ENCODE results near the gene POC1B.

The POC1B gene

DNA sequence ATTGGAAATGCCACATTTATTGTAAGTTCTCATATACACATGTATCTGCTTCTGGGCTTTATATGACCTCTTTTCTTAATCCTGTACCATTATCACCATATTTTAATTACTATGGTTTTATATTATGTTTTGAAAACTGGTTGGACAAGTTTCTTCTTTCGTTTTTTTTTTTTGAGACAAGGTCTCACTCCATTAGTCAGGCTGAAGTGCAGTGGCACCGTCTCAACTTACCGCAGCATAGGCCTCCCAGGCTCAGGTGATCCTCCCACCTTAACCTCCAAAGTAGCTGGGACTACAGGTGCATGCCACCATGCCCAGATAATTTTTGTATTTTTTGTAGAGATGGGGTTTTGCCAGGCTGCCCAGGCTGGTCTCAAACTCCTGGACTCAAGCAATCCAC, 45.9 kb downstream of the POC1B start:
- no peak for DNase-seq (ENCODE audit: extremely low read depth, low read depth)
- TF ChIP-seq, protein P1, sequence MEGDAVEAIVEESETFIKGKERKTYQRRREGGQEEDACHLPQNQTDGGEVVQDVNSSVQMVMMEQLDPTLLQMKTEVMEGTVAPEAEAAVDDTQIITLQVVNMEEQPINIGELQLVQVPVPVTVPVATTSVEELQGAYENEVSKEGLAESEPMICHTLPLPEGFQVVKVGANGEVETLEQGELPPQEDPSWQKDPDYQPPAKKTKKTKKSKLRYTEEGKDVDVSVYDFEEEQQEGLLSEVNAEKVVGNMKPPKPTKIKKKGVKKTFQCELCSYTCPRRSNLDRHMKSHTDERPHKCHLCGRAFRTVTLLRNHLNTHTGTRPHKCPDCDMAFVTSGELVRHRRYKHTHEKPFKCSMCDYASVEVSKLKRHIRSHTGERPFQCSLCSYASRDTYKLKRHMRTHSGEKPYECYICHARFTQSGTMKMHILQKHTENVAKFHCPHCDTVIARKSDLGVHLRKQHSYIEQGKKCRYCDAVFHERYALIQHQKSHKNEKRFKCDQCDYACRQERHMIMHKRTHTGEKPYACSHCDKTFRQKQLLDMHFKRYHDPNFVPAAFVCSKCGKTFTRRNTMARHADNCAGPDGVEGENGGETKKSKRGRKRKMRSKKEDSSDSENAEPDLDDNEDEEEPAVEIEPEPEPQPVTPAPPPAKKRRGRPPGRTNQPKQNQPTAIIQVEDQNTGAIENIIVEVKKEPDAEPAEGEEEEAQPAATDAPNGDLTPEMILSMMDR (IDR thresholded peaks at IDR 0.05; ENCODE audit: low read depth, low read length), result no peak

DNA sequence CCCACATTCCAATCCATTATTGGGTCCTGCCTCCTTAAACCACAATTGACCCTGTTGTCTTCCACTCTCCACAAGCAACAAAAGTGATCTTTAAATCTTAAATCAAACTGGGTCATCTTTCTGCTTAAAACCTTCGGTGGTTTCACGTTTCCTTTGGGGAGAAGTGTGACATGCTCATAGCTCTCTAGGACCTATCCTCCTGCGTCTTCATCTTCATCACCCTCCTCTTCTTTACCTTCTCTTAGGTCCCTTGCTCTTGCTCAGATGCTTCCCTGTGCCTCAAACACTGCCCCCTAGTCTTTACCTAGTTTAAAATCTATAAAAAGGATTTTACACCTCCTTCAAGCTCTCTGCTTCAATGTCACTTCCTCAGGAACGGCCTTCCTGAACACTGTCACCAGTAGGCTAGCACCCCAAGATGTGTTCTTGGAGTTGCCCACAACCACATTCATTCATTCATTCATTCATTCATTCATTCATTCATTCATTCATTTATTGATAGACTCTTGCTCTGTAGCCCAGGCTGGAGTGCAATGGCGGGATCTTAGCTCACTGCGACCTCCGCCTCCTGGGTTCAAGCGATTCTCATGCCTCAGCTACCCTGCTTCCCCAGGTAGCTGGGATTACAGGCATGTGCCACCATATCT, 48.1 kb downstream of the POC1B start:
- no peak for DNase-seq (ENCODE audit: extremely low read depth, low read depth)
- TF ChIP-seq, protein P1 (IDR thresholded peaks at IDR 0.05; ENCODE audit: low read depth, low read length), result no peak

DNA sequence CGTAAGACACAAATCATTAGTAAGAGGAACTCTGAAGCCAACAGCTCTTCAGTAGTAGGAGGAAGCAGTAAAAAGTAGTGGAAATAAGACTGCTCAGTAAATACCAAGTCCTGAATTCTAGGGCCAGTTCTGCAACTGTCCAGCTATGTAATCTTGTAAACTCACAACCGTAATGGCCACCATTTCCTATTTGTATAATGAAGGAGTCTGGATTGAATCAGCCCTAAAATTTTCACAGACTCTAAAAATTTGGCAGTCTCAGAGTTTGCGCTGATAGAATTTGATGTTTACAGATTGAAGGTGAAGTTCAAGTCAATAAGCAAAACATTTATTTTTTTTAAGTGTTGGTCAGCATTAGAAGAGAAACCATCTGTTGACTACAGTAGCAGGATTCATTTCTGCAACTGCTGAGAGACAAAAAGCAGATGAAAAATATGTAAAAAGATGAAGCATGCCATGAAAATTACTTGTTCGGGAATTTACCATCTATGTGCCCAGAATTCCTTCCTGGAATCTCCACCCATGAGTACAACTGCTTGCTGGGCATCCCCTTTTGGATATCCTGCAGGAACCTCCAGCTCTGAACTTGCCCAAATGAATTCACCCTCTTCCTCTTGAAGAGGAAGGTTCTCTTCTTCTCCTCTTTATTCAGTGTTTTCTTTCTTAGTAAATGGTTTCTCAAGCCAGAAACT, 48.8 kb downstream of the POC1B start:
- no peak for DNase-seq (ENCODE audit: extremely low read depth, low read depth)

DNA sequence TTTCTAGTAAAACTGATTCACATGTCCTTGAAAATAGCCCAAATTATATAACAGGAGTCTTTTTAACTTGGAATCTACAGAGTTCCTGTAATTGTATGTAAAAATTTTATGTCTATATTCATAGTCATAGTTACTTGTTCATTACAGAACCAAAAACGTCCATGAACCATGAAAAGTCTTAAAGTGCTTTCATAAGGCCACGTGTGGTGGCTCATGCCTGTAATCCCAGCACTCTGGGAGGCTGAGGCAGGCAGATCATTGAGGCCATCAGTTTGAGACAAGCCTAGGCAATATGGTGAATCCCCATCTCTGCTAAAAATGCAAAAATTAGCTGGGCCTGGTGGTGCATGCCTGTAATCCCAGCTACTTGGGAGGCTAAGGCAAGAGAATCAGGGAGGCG, 49.6 kb downstream of the POC1B start:
- no peak for DNase-seq (ENCODE audit: extremely low read depth, low read depth)
- TF ChIP-seq, protein P1 (IDR thresholded peaks at IDR 0.05; ENCODE audit: low read depth, low read length), result no peak

More for the DNA sequence above, 48.8 kb downstream of the POC1B start:
- TF ChIP-seq, protein P1 (IDR thresholded peaks at IDR 0.05; ENCODE audit: low read depth, low read length), result no peak

DNA sequence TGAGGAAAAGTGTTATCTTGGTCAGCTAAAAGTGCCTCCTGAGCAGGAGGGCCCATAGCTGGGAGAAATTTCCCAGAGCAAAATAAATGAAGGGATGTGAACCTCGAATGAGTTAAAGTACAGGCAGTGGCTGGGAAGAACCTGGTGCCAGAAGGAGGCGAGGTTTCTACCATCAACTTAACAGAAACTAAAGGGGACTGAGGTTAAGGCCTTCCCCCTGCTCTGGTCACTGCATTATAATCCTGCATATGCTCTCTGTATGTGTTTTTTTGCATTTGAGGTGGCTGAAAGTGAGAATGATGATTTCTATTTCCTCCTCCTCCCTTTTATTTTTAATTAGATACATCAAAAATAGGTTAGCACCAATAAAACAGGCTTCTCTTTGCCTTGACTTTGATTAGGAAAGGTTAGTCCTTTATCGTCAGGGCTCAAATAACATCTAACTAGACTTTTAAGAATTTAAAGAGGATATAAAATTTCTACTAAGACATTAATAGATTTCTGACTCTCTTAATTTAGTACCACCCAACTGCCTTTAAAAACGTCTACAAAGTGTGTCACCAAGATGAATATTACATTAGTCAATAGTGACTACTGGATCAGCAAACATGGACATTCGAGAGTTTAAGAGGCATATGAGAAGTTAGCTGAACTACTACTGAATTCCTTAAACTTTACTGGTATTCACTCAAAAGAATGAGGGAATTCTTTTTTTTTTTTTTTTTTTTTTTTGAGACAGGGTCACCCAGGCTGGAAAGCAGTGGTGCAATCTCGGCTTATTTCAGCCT, 50.5 kb downstream of the POC1B start:
- DNase-seq (ENCODE audit: extremely low read depth, low read depth), result no peak
- TF ChIP-seq, protein P1 (IDR thresholded peaks at IDR 0.05; ENCODE audit: low read depth, low read length), result no peak

DNA sequence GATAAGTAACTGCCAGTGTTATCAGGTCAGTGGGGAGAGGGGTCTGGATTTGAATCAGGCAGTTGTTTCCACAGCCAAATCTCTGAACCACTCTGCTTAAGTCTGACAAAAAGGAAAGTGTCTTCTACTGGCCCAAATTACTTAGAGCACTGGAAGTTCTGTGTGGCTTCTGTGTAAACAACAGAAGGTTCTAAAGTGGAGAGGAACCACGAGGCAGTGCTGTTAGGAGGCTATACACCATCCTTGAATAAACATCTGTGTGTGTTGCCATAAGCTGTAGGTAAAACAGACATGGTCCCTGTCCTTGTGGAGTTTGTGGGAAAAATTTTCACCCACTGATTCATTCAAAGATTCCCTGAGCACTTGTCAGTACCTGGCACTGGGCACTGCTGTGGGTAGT, 51.2 kb downstream of the POC1B start:
- TF ChIP-seq, protein P1 (IDR thresholded peaks at IDR 0.05; ENCODE audit: low read depth, low read length), result no peak
- DNase-seq (ENCODE audit: extremely low read depth, low read depth), result no peak

DNA sequence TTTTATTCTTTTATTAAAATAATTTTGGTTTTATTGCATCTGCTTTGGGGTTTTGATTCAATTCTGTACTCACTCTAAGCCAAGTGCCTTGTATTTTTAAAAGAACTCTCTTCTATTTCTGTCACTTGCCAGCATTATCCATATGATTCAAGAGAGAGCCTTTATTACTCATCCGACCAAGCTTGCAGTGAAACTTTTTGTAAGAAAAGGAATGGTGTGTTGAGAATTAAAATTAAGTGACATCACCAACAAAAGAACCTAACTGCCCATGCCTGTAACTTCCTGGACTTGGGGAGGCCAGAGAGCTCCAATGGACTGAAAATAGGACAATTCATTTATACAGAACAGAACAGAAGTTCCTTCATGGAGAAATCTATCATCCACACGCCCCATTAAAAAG, 53.3 kb downstream of the POC1B start:
- no peak for DNase-seq (ENCODE audit: extremely low read depth, low read depth)
- TF ChIP-seq, protein P1 (IDR thresholded peaks at IDR 0.05; ENCODE audit: low read depth, low read length), result no peak
